ENCODE measurements around the gene GREB1.

Gene GREB1

GRCh38 chr2:11583840-11584524 is 50.1 kb downstream of the GREB1 start:
- peak; percentile 81 for TF ChIP-seq CTCF (IDR thresholded peaks at IDR 0.05; ENCODE audit: low read depth, low read length, missing control alignments)
- no peak overlapping the region for H3K4me3 ChIP-seq (ENCODE audit: low read depth, low read length)
- peak; percentile 65 for DNase-seq (ENCODE audit: low read depth)

- no peak overlapping the region for H3K4me3 ChIP-seq (ENCODE audit: low read depth, low read length)
- DNase-seq (ENCODE audit: low read depth) = no peak
- TF ChIP-seq CTCF (IDR thresholded peaks at IDR 0.05; ENCODE audit: low read depth, low read length, missing control alignments) = no peak
These were observed 50.7 kb downstream of the GREB1 start for GRCh38 chr2:11584525-11585056.

GRCh38 chr2:11585071-11585470 is 51.2 kb downstream of the GREB1 start:
- no peak for DNase-seq (ENCODE audit: low read depth)
- H3K4me3 ChIP-seq (ENCODE audit: low read depth, low read length) = no peak overlapping the region
- TF ChIP-seq CTCF (IDR thresholded peaks at IDR 0.05; ENCODE audit: low read depth, low read length, missing control alignments) = no peak

- no peak for DNase-seq (ENCODE audit: low read depth)
- TF ChIP-seq CTCF (IDR thresholded peaks at IDR 0.05; ENCODE audit: low read depth, low read length, missing control alignments) = no peak
- H3K4me3 ChIP-seq (ENCODE audit: low read depth, low read length) = no peak overlapping the region
These were observed 54.6 kb downstream of the GREB1 start for GRCh38 chr2:11588228-11589110.

- no peak for TF ChIP-seq CTCF (IDR thresholded peaks at IDR 0.05; ENCODE audit: low read depth, low read length, missing control alignments)
- DNase-seq (ENCODE audit: low read depth) = no peak
- no peak overlapping the region for H3K4me3 ChIP-seq (ENCODE audit: low read depth, low read length)
These were observed 55.6 kb downstream of the GREB1 start for GRCh38 chr2:11589316-11589940.

GRCh38 chr2:11590193-11590592 is 56.3 kb downstream of the GREB1 start:
- no peak overlapping the region for H3K4me3 ChIP-seq (ENCODE audit: low read depth, low read length)
- no peak for TF ChIP-seq CTCF (IDR thresholded peaks at IDR 0.05; ENCODE audit: low read depth, low read length, missing control alignments)
- no peak for DNase-seq (ENCODE audit: low read depth)
